RWPE1 (cell line): ENCODE measurements around the gene RAMACL.
"Not testable (repeated sequence)": the region's sequence is repeated elsewhere in the genome, so short reads cannot be mapped to it uniquely, and the experiment has no call there.

Experiments
- CTCF ChIA-PET: fragments of 350-600 bp; sonication (Branson Sonifier 250); formaldehyde crosslinking; extraction: SDS; loops from one replicate; lab custom pipeline; 2021; lab: Yijun Ruan, JAX
- POLR2A ChIA-PET: fragments of 400-600 bp; formaldehyde crosslinking; extraction: SDS; loops from one replicate; lab custom pipeline; 2020; ENCODE audit warnings: antibody characterized with exemption; ENCODE audit not compliant: low non-redundant PET; lab: Yijun Ruan, JAX
- DNase-seq: peaks from one replicate; pipeline ENCODE4 v3.0.0; 2012; ENCODE audit warnings: low spot score
- H3K27ac ChIP-seq: fragments of 450-650 bp; 2 replicates; pipeline ENCODE4 v1.5.1; 2017
- TF ChIP-seq, protein P1 (sequence below): fragments of 450-650 bp; conservative IDR thresholded peaks from 2 replicates; pipeline ENCODE4 v1.5.1; 2017; ENCODE audit warnings: low read depth, mild to moderate bottlenecking

The RAMACL gene

GRCh38 chr6:166586424-166587156 lies at the start of gene RAMACL:
Gene RAMACL (minus strand): TSS chr6:166586678. CDS start chr6:166586477, 201 bp downstream.
- peak; percentile 72 for DNase-seq
- ChIA-PET POLR2A (no interaction called here), CTCF (no interaction called here)
- no peak within 1 kb of the TSS for H3K27ac ChIP-seq
- TF ChIP-seq, protein P1, sequence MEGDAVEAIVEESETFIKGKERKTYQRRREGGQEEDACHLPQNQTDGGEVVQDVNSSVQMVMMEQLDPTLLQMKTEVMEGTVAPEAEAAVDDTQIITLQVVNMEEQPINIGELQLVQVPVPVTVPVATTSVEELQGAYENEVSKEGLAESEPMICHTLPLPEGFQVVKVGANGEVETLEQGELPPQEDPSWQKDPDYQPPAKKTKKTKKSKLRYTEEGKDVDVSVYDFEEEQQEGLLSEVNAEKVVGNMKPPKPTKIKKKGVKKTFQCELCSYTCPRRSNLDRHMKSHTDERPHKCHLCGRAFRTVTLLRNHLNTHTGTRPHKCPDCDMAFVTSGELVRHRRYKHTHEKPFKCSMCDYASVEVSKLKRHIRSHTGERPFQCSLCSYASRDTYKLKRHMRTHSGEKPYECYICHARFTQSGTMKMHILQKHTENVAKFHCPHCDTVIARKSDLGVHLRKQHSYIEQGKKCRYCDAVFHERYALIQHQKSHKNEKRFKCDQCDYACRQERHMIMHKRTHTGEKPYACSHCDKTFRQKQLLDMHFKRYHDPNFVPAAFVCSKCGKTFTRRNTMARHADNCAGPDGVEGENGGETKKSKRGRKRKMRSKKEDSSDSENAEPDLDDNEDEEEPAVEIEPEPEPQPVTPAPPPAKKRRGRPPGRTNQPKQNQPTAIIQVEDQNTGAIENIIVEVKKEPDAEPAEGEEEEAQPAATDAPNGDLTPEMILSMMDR, result no peak

DNA sequence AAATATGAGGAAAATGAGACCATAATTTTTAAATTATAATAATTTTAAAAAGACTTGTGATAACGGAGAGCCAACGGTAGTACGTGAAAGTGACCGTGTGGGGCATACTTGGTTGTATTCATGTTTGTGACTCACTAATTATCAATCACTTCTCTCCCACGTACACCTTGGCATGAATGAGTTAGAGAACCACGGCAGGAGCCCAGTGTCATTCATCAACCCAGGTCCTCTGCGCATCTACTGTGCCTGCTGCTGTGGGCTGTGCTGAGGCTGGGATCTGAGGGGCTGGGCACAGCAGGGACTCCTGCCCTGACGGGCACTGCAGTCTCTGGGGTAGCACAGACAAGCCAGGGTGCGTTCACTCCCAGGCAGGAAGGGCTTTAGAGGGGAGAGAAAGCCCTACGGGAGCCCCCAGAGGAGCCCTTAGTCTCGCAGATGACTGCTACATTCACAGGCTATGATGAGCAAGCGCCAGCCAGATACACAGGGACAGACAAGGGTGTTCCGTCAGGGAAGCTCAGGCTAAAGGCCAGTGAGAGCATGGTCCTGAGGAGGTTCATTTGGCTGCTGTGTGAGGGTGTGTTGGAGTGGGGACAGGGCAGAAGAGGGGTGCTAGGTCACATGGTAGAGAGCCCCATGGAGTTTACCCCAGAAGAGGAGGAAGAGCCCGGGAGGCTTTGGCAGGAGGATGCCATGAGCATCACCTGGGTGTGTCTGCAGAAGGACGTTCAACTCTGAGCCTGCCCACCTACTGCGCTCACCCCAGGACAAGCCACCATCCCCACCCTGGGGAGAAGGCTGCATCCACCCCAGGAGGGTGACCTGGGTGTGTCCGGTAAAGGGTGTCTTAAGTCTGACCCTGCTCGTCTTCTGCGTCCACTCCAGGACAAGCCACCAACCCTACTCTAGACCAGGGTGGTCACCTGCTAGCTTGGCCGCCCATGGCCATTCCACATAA lies 48.8 kb upstream of the RAMACL start:
- ChIA-PET POLR2A (no interaction called here), CTCF (no interaction called here)
- no peak for DNase-seq
- TF ChIP-seq, protein P1, result no peak
- no peak overlapping the region for H3K27ac ChIP-seq

DNA sequence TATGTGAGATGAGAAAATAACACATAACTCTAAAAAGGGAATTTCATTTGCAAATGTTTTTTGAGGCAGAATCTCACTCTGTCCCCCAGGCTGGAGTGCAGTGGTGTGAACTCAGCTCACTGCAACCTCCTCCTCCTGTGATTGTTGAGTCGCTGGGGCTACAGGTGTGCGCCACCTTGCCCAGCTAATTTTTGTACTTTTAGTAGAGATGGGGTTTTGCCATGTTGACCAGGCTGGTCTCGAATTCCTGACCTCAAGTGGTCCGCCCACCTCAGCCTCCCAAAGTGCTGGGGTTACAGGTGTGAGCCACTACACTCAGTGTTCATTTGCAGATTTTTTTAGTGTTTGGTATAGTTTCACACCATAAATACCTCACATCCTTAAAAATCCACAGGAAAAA lies 48.1 kb upstream of the RAMACL start:
- DNase-seq, CTCF ChIA-PET, POLR2A ChIA-PET, H3K27ac ChIP-seq: not testable (repeated sequence)

DNA sequence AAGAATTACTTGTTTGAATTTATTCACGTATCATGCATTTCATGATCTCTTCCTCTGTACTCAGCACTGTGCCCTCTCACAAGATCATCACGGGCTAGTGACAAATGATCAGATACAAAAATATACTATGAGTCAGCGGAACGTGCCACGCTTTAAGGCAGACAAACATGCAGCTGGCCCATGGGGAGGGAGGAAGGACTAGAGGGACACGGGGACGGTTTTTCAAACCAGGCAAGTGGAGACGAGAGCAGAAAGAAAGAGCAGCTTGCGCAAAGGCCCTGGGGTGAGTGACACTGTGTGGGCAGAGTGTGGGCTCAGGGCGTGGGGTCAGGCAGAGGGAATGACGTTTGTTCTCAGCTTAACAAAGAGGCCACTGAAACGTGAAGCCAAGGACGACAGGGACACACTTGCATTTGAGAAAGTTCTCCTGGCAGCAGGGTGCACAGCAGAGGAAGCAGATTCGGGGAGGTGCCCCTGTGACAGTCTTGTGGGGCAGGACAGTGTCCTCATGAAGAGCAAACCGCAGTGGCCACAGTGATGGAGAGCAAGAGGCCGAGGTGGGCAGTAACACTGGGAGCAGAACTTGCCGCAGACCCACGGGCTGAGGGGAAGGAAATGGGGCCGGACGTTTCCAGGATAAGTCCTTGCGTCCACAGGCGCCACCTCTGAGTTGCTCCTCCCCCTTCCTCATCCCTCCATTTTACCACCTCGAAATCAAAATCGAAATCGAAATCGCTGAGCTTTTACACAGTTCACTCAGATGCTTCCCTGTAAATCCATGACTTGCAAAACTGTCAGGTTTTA lies 47.5 kb upstream of the RAMACL start:
- H3K27ac ChIP-seq, result no peak overlapping the region
- TF ChIP-seq, protein P1, result no peak
- no peak for DNase-seq
- ChIA-PET POLR2A (no interaction called here), CTCF (no interaction called here)

GRCh38 chr6:166632731-166633130 lies 46.3 kb upstream of the RAMACL start:
- TF ChIP-seq, protein P1, result no peak
- POLR2A ChIA-PET, result interaction anchor here (0.6 kb wide), 1 partner anchor 32 kb away, joined by 4 read pairs; no protein-coding TSS in a partner anchor
- DNase-seq, result no peak
- CTCF ChIA-PET, result no interaction called here
- no peak overlapping the region for H3K27ac ChIP-seq

GRCh38 chr6:166630462-166630861 lies 44.0 kb upstream of the RAMACL start:
- TF ChIP-seq, protein P1, result no peak
- POLR2A ChIA-PET, result no interaction called here
- no peak overlapping the region for H3K27ac ChIP-seq
- DNase-seq, result no peak
- CTCF ChIA-PET, result no interaction called here
